ENCODE measurements around the gene RANBP17. TPM values are rescaled to one million over a fixed set of nuclear protein-coding genes. Genes with fewer than 3 reads are reported as not detected.

RANBP17 gene
- total and polyA plus RNA-seq, 2 donors (not counting 1 experiment from before 2014, with no cell fraction given): 3.1 to 3.5 TPM

DNA sequence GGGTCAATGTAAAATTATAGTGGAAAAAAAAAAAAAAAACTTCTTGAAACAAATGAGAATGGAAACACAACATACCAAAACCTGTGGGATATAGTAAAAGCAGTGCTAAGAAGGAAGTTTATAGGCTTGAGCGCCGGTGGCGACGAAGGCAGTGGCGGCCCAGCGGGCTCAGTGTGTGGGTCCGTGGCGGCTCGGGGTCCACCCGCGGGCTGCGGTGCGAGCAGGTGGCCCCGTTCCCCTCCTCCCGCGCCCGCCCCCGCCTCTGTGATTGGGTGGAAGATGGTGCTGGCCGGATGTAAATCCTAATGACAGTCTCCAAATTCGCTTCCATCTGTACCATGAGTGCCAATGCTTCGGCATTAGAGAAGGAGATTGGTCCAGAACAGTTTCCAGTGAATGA is 389.7 kb downstream of the RANBP17 start:
- Histone ChIP-seq H3K4me3 (replicated peaks in 1 of 4; ENCODE audit: control extremely low read depth in 1 of 4, insufficient read depth in 1 of 4, low read depth in 3 of 4, low read length in 4 of 4) (no peak overlapping the region), H3K36me3 (ENCODE audit: control insufficient read depth, insufficient read depth, low read length) (no peaks in the 10 kb centered on the region), H4K20me1 (ENCODE audit: control insufficient read depth, extremely low read depth, insufficient read depth, low read length) (no peaks in the 10 kb centered on the region), H3K4me2 (ENCODE audit: extremely low read depth, insufficient read depth, low read length) (no peak overlapping the region), H3K79me2 (ENCODE audit: control insufficient read depth, insufficient read depth, low read length) (no peaks in the 10 kb centered on the region), H2AFZ (ENCODE audit: low read length) (no peak overlapping the region), H3K27ac (ENCODE audit: insufficient read depth, low read length) (no peak overlapping the region), H3K9me3 (ENCODE audit: control insufficient read depth, insufficient read depth, low read depth, low read length) (no peaks in the 10 kb centered on the region), H3K9ac (ENCODE audit: insufficient read depth, low read length) (no peak overlapping the region), H3K4me1 (ENCODE audit: control insufficient read depth, extremely low read depth, insufficient read depth, low read length) (no peaks in the 10 kb centered on the region), H3K27me3 (ENCODE audit: control insufficient read depth, insufficient read depth, low read length) (no peaks in the 10 kb centered on the region)
- TF ChIP-seq, protein P1, sequence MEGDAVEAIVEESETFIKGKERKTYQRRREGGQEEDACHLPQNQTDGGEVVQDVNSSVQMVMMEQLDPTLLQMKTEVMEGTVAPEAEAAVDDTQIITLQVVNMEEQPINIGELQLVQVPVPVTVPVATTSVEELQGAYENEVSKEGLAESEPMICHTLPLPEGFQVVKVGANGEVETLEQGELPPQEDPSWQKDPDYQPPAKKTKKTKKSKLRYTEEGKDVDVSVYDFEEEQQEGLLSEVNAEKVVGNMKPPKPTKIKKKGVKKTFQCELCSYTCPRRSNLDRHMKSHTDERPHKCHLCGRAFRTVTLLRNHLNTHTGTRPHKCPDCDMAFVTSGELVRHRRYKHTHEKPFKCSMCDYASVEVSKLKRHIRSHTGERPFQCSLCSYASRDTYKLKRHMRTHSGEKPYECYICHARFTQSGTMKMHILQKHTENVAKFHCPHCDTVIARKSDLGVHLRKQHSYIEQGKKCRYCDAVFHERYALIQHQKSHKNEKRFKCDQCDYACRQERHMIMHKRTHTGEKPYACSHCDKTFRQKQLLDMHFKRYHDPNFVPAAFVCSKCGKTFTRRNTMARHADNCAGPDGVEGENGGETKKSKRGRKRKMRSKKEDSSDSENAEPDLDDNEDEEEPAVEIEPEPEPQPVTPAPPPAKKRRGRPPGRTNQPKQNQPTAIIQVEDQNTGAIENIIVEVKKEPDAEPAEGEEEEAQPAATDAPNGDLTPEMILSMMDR (conservative IDR thresholded peaks at IDR 0.05 in 1 of 2, IDR thresholded peaks at IDR 0.05 in 1 of 2; ENCODE audit: low read depth in 1 of 2, low read length in 2 of 2): no peak
- TF ChIP-seq EZH2 (IDR thresholded peaks at IDR 0.05; ENCODE audit: low read length, missing control alignments): no peak
- no peak for DNase-seq (ENCODE audit: low read depth in 2 of 2)

DNA sequence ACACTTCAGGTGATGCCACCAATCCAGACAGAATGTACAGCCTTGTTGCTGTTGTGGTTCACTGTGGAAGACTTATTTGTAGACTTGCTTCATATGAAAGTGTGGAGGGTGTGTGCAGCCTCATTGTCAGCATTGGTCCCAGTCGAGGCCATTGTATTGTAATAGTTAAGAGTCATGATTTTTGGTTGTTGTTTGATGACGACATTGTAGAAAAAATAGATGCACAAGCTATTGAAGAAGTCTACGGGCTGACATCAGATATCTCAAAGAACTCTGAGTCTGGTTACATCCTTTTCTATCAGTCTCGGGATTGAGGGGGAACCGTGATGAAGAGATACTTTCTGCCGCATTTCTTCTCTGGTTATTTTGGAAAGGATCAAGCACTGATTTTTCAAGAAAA is 390.9 kb downstream of the RANBP17 start:
- DNase-seq (ENCODE audit: low read depth in 2 of 2): no peak
- TF ChIP-seq, protein P1 (conservative IDR thresholded peaks at IDR 0.05 in 1 of 2, IDR thresholded peaks at IDR 0.05 in 1 of 2; ENCODE audit: low read depth in 1 of 2, low read length in 2 of 2): no peak
- no peak overlapping the region for H3K27ac ChIP-seq (ENCODE audit: insufficient read depth, low read length)
- no peaks in the 10 kb centered on the region for H4K20me1 ChIP-seq (ENCODE audit: control insufficient read depth, extremely low read depth, insufficient read depth, low read length)
- H3K79me2 ChIP-seq (ENCODE audit: control insufficient read depth, insufficient read depth, low read length): no peaks in the 10 kb centered on the region
- H3K9ac ChIP-seq (ENCODE audit: insufficient read depth, low read length): no peak overlapping the region
- H3K4me2 ChIP-seq (ENCODE audit: extremely low read depth, insufficient read depth, low read length): no peak overlapping the region
- H3K4me3 ChIP-seq (replicated peaks in 1 of 4; ENCODE audit: control extremely low read depth in 1 of 4, insufficient read depth in 1 of 4, low read depth in 3 of 4, low read length in 4 of 4): no peak overlapping the region
- H3K27me3 ChIP-seq (ENCODE audit: control insufficient read depth, insufficient read depth, low read length): no peaks in the 10 kb centered on the region
- H3K4me1 ChIP-seq (ENCODE audit: control insufficient read depth, extremely low read depth, insufficient read depth, low read length): no peaks in the 10 kb centered on the region
- H2AFZ ChIP-seq (ENCODE audit: low read length): no peak overlapping the region
- H3K9me3 ChIP-seq (ENCODE audit: control insufficient read depth, insufficient read depth, low read depth, low read length): no peaks in the 10 kb centered on the region
- H3K36me3 ChIP-seq (ENCODE audit: control insufficient read depth, insufficient read depth, low read length): no peaks in the 10 kb centered on the region

DNA sequence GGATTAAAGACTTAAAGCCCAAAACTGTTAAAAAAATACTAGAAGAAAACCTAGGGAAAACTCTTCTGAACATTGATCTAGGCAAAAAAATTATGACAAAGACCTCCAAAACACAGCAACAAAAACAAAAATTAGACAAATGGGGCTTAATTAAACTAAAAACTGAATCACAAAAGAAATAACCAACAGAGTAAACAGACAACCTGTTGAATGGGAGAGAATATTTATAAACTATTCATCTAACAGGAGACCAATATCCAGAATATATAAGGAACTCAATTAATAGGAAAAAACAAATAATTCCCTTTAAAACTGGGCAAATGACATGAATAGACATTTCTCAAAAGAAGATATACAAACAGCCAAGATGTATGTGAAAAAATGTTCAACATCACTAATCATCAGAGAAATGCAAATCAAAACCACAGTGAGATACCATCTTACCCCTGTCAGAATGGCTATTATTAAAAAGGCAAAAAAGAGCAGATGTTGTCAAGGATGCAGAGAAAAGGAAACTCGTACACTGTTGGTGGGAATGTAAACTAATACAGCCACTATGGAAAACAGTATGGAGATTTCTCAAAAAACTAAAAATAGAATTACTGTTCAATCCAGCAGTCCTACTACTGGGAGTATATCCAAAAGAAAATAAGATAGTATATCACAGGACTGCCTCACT is 397.1 kb downstream of the RANBP17 start:
- Histone ChIP-seq H3K4me3 (replicated peaks in 1 of 4; ENCODE audit: control extremely low read depth in 1 of 4, insufficient read depth in 1 of 4, low read depth in 3 of 4, low read length in 4 of 4) (no peak overlapping the region), H3K36me3 (ENCODE audit: control insufficient read depth, insufficient read depth, low read length) (no peaks in the 10 kb centered on the region), H2AFZ (ENCODE audit: low read length) (no peak overlapping the region), H3K9ac (ENCODE audit: insufficient read depth, low read length) (no peak overlapping the region), H3K79me2 (ENCODE audit: control insufficient read depth, insufficient read depth, low read length) (no peaks in the 10 kb centered on the region), H3K9me3 (ENCODE audit: control insufficient read depth, insufficient read depth, low read depth, low read length) (no peaks in the 10 kb centered on the region), H3K4me1 (ENCODE audit: control insufficient read depth, extremely low read depth, insufficient read depth, low read length) (no peaks in the 10 kb centered on the region), H4K20me1 (ENCODE audit: control insufficient read depth, extremely low read depth, insufficient read depth, low read length) (no peaks in the 10 kb centered on the region), H3K27ac (ENCODE audit: insufficient read depth, low read length) (no peak overlapping the region), H3K27me3 (ENCODE audit: control insufficient read depth, insufficient read depth, low read length) (no peaks in the 10 kb centered on the region), H3K4me2 (ENCODE audit: extremely low read depth, insufficient read depth, low read length) (no peak overlapping the region)
- TF ChIP-seq, protein P1 (conservative IDR thresholded peaks at IDR 0.05 in 1 of 2, IDR thresholded peaks at IDR 0.05 in 1 of 2; ENCODE audit: low read depth in 1 of 2, low read length in 2 of 2): no peak
- no peak for TF ChIP-seq EZH2 (IDR thresholded peaks at IDR 0.05; ENCODE audit: low read length, missing control alignments)
- no peak for DNase-seq (ENCODE audit: low read depth in 2 of 2)

Data from fibroblast of lung (primary cell).